ENCODE measurements around the gene CGA. TPM values are rescaled to one million over a fixed set of nuclear protein-coding genes. Genes with fewer than 3 reads are reported as not detected.

The CGA gene
- polyA plus RNA-seq, 1 donor from 2014 or later = not detected

DNA sequence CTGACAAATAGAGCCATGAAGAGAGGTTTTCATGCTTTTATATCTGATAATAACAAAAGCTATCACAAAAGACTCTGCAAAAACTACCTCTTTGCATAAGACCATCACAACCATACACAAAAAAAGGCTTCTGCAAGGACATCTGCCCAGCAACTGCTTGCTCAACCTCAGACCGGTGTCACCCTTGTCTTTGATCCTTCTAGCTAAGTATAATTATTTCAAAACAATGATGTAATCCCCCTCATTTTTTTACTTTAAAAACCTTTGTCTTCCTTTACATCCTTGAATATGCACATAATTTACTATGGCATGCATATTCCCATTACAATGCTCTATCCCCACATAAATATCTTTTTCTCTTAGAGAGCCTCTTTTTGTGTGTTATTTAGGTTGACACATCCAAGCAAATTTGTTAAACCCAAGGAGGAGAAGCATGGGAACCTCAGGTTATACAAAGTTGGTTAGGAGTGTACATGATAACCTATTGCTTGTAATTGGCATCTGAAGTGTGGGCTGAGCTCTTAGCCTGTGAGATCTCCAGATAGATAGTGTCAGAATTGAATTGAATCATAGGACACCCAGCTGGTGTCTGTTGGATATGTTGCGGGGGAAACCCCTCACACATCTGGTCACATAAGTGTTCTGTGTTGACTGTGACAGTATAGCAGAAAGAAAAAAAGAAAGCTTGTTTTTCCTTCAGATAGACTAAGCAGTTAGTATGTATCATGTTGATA lies 20.7 kb upstream of the CGA start:
- no peaks in the 10 kb centered on the region for H3K9me3 ChIP-seq (ENCODE audit: low read length)
- TF ChIP-seq, protein P1, sequence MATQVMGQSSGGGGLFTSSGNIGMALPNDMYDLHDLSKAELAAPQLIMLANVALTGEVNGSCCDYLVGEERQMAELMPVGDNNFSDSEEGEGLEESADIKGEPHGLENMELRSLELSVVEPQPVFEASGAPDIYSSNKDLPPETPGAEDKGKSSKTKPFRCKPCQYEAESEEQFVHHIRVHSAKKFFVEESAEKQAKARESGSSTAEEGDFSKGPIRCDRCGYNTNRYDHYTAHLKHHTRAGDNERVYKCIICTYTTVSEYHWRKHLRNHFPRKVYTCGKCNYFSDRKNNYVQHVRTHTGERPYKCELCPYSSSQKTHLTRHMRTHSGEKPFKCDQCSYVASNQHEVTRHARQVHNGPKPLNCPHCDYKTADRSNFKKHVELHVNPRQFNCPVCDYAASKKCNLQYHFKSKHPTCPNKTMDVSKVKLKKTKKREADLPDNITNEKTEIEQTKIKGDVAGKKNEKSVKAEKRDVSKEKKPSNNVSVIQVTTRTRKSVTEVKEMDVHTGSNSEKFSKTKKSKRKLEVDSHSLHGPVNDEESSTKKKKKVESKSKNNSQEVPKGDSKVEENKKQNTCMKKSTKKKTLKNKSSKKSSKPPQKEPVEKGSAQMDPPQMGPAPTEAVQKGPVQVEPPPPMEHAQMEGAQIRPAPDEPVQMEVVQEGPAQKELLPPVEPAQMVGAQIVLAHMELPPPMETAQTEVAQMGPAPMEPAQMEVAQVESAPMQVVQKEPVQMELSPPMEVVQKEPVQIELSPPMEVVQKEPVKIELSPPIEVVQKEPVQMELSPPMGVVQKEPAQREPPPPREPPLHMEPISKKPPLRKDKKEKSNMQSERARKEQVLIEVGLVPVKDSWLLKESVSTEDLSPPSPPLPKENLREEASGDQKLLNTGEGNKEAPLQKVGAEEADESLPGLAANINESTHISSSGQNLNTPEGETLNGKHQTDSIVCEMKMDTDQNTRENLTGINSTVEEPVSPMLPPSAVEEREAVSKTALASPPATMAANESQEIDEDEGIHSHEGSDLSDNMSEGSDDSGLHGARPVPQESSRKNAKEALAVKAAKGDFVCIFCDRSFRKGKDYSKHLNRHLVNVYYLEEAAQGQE (IDR thresholded peaks at IDR 0.05; ENCODE audit: borderline replicate concordance) = no peak
- TF ChIP-seq EP300 (conservative IDR thresholded peaks at IDR 0.05; ENCODE audit: poor library complexity, severe bottlenecking) (no peak), MXI1 (conservative IDR thresholded peaks at IDR 0.05; ENCODE audit: poor library complexity, severe bottlenecking) (no peak), SMC3 (conservative IDR thresholded peaks at IDR 0.05; ENCODE audit: poor library complexity) (no peak), RAD21 (conservative IDR thresholded peaks at IDR 0.05) (no peak), TAF1 (IDR thresholded peaks at IDR 0.05; ENCODE audit: low read depth) (no peak), POLR2AphosphoS5 (IDR thresholded peaks at IDR 0.05) (no peak), EZH2 (IDR thresholded peaks at IDR 0.05; ENCODE audit: borderline replicate concordance, insufficient read depth, low read length, poor library complexity, severe bottlenecking) (no peak)
- TF ChIP-seq, protein P2, sequence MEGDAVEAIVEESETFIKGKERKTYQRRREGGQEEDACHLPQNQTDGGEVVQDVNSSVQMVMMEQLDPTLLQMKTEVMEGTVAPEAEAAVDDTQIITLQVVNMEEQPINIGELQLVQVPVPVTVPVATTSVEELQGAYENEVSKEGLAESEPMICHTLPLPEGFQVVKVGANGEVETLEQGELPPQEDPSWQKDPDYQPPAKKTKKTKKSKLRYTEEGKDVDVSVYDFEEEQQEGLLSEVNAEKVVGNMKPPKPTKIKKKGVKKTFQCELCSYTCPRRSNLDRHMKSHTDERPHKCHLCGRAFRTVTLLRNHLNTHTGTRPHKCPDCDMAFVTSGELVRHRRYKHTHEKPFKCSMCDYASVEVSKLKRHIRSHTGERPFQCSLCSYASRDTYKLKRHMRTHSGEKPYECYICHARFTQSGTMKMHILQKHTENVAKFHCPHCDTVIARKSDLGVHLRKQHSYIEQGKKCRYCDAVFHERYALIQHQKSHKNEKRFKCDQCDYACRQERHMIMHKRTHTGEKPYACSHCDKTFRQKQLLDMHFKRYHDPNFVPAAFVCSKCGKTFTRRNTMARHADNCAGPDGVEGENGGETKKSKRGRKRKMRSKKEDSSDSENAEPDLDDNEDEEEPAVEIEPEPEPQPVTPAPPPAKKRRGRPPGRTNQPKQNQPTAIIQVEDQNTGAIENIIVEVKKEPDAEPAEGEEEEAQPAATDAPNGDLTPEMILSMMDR (IDR thresholded peaks at IDR 0.05; ENCODE audit: poor library complexity, severe bottlenecking) = no peak
- H3K27me3 ChIP-seq (ENCODE audit: insufficient read depth, low read depth, low read length) = no peaks in the 10 kb centered on the region
- H3K36me3 ChIP-seq (ENCODE audit: insufficient read depth, low read length) = no peaks in the 10 kb centered on the region
- H3K9ac ChIP-seq (ENCODE audit: low read length) = no peak overlapping the region
- no peaks in the 10 kb centered on the region for H3K9me2 ChIP-seq (ENCODE audit: insufficient read depth, low read length)
- no peak overlapping the region for H3K4me2 ChIP-seq (ENCODE audit: low read length)
- no peak overlapping the region for H3K27ac ChIP-seq (ENCODE audit: low read length)
- H2AFZ ChIP-seq (ENCODE audit: low read depth, low read length) = no peak overlapping the region
- H4K20me1 ChIP-seq (ENCODE audit: insufficient read depth) = no peaks in the 10 kb centered on the region
- no peaks in the 10 kb centered on the region for H3F3A ChIP-seq (ENCODE audit: insufficient read depth, low read length, poor library complexity, severe bottlenecking)
- no peak overlapping the region for H3K4me3 ChIP-seq (ENCODE audit: low read length)
- H3K79me2 ChIP-seq (replicated peaks; ENCODE audit: insufficient read depth, low read length) = no peaks in the 10 kb centered on the region

GRCh38 chr6:87110636-87111035 lies 15.7 kb upstream of the CGA start:
- H3K9me2 ChIP-seq (ENCODE audit: insufficient read depth, low read length) = no peaks in the 10 kb centered on the region
- H3K4me3 ChIP-seq (ENCODE audit: low read length) = no peak overlapping the region
- no peaks in the 10 kb centered on the region for H4K20me1 ChIP-seq (ENCODE audit: insufficient read depth)
- H3K9ac ChIP-seq (ENCODE audit: low read length) = no peak overlapping the region
- H3K36me3 ChIP-seq (ENCODE audit: insufficient read depth, low read length) = no peaks in the 10 kb centered on the region
- H3K27ac ChIP-seq (ENCODE audit: low read length) = no peak overlapping the region
- H3F3A ChIP-seq (ENCODE audit: insufficient read depth, low read length, poor library complexity, severe bottlenecking) = no peaks in the 10 kb centered on the region
- H3K4me2 ChIP-seq (ENCODE audit: low read length) = no peak overlapping the region
- TF ChIP-seq RAD21 (conservative IDR thresholded peaks at IDR 0.05) = no peak
- TF ChIP-seq MXI1 (conservative IDR thresholded peaks at IDR 0.05; ENCODE audit: poor library complexity, severe bottlenecking) = no peak
- TF ChIP-seq EZH2 (IDR thresholded peaks at IDR 0.05; ENCODE audit: borderline replicate concordance, insufficient read depth, low read length, poor library complexity, severe bottlenecking) = no peak
- no peak for TF ChIP-seq POLR2AphosphoS5 (IDR thresholded peaks at IDR 0.05)
- TF ChIP-seq EP300 (conservative IDR thresholded peaks at IDR 0.05; ENCODE audit: poor library complexity, severe bottlenecking) = no peak
- TF ChIP-seq, protein P1 (IDR thresholded peaks at IDR 0.05; ENCODE audit: borderline replicate concordance) = no peak
- H2AFZ ChIP-seq (ENCODE audit: low read depth, low read length) = no peak overlapping the region
- H3K9me3 ChIP-seq (ENCODE audit: low read length) = no peaks in the 10 kb centered on the region
- H3K27me3 ChIP-seq (ENCODE audit: insufficient read depth, low read depth, low read length) = no peaks in the 10 kb centered on the region
- H3K79me2 ChIP-seq (replicated peaks; ENCODE audit: insufficient read depth, low read length) = no peaks in the 10 kb centered on the region
